ENCODE results near the gene KPNA6.
A peak's percentile ranks its signal among the peaks of the same experiment; 100 is the strongest.
"Not testable (repeated sequence)": the region's sequence is repeated elsewhere in the genome, so short reads cannot be mapped to it uniquely, and the experiment has no call there.

The KPNA6 gene

GRCh38 chr1:32107742-32108661 lies at the start of gene KPNA6:
Gene KPNA6, plus strand, starts transcription at chr1:32108056. Its CDS starts 75 bp downstream, at chr1:32108131.
- DNase-seq, result peak; percentile 86 to 94 (median 91)

GRCh38 chr1:32060914-32061313 lies 46.9 kb upstream of the KPNA6 start:
- DNase-seq, result no peak

DNA sequence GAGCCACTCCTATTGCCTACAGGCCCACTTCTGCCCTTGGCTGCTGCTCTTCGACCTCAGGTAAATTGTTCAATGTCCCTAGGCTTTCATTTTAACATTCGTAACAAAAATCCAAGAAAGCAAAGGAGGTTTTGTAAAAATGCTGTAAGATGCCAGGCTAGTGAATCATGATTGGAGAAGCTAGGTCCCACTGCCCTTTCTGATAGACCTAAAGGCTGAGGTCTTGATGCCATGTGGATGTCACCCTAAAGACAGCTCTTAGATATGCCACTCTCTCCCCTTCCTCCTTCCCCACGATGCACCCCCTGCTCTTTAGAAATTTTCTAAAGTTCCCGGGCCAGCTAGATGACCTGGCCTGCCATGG lies 45.0 kb upstream of the KPNA6 start:
- no peak for DNase-seq

DNA sequence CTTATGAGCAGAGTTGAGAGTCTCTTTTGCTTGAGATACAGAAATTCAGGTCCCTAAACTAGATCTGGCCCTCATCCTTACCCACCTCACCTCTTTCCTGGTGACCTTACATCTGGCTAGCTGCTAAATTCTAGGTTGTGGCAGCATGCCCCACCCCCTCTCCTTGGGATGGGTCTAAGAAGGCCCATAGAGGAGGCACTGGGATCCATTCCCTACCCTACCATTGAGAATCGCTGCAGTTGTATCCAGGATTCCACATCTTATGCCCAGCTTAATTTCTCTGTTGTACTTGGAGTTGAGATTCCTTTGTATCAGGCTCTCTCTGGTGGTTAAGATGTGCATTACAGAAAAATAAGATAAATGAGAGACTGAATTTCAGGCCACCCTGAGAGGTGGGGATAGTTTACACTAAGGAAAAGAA lies 44.6 kb upstream of the KPNA6 start:
- peak in 2 of 6 experiments; percentile 22 to 29 for DNase-seq

DNA sequence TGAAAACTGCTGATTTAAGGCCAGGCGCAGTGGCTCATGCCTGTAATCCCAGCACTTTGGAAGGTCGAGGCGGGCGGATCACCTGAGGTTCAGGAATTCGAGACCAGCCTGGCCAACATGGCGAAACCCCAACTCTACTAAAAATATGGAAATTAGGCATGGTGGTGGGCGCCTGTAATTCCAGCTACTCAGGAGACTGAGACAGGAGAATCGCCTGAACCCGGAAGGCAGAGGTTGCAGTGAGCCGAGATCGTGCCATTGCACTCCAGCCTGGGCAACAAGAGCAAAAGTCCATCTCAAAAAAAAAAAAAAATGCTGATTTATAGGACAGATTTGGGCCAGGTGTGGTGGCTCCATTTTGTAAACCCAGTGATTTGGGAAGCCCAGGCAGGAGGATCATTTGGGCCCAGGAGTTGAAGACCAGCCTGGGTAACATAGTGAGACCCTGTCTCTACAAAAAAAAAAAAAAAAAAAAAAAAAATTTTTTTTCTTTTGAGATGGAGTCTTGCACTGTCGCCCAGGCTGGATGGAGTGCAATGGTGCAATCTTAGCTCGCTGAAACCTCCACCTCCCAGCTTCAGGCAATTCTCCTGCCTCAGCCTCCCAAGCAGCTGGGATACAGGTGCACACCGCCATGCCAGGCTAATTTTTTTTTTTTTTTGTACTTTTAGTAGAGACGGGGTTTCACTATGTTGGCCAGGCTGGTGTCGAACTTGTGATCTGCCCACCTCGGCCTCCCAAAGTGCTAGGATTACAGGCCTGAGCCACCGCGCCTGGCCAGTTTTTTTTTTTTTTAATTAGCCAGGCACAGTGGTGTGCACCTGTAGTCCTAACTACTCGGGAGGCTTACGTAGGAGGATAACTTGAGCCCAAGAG lies 42.0 kb upstream of the KPNA6 start:
- DNase-seq, result not testable (repeated sequence)

DNA sequence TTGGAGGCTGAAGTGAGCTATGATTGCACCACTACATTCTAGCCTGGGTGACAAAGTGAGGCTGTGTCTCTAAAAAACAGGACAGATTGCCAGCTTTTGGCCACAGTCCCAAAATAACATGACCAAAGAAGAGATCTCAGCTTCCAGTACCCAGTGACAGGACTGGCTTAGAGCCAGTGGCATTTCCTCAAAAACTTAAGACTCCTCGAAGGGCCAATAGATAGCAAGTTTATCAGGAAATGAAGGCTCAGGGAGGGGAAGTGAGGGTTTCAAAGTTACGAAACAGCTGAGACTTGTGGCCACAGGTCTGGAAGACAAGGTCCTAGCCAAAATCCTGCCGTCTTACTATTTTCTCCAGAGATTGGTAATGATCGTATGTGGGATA lies 41.4 kb upstream of the KPNA6 start:
- DNase-seq, result peak in 2 of 6 experiments; percentile 11 to 18

DNA sequence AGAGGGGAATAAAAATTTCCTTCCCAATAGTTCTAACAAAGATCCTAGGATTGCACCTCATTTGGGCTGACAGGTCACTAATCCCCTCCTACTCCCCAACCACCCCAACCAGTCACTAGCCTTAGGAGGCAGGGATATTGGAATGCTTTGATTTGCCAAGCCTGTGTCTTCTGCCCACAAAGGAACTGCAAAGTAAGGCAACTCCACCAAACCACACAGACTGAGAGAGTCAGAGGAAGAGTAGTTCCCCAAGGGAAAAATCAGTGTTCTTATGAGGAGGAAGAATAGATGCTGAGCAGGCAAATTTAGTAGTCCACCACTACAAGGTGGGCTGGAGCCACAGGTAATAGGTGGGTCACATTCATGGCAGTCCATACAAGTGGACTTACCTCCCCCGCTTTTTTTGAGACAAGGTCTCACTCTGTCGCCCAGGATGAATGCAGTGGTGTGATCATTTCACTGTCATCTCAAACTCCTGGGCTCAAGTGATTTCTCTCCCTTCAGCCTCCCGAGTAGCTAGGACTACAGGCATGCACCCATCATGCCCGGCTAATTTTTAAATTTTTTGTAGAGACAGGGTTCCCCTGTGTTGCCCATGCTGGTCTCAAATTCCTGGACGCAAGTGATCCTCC lies 38.8 kb upstream of the KPNA6 start:
- no peak for DNase-seq

DNA sequence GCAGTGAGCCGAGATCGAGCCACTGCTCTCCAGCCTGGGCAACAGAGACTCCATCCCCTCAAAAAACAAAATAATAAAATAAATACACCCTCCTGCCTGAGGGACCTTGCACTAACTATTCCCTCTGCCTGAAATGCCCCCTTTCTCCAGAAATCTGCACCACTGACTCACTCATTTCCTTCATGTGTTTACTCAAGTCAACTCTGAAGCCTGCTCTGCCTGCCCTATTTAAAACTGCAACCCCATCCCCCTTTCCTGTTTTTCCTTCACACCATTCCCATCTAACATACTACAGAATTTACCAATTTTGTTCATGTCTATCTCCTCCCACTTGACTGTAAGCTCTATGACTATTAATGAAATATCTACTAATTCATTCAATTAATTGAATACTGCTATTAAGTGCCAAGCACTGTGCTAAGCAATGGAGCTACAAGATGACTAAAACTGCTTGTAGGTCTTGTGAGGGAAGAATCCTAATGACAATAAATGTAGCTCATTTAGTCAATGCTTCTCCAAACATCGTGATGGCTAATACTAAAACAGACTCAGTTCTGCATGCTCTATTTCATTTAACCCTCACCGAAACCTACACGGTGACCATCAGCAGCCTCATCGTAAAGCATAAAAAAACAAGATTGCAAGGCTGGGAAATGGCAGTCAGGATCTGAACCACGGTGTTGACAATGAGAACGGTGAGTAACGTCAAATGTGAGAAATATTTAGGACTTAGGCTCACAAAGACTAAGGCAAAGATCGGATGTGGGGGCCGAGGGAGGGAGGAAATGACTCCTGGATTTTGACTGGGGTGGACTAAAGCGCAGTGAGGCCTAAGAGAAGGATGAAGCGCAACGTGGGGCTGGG lies 35.9 kb upstream of the KPNA6 start:
- DNase-seq, result no peak

- peak; percentile 90 to 99 (median 96) for DNase-seq
Observed at GRCh38 chr1:32072622-32073298, 35.1 kb upstream of the KPNA6 start, which contains the start of gene TMEM39B. Gene TMEM39B, plus strand, starts transcription at chr1:32072939. Its CDS starts 109 bp downstream, at chr1:32073048.

DNA sequence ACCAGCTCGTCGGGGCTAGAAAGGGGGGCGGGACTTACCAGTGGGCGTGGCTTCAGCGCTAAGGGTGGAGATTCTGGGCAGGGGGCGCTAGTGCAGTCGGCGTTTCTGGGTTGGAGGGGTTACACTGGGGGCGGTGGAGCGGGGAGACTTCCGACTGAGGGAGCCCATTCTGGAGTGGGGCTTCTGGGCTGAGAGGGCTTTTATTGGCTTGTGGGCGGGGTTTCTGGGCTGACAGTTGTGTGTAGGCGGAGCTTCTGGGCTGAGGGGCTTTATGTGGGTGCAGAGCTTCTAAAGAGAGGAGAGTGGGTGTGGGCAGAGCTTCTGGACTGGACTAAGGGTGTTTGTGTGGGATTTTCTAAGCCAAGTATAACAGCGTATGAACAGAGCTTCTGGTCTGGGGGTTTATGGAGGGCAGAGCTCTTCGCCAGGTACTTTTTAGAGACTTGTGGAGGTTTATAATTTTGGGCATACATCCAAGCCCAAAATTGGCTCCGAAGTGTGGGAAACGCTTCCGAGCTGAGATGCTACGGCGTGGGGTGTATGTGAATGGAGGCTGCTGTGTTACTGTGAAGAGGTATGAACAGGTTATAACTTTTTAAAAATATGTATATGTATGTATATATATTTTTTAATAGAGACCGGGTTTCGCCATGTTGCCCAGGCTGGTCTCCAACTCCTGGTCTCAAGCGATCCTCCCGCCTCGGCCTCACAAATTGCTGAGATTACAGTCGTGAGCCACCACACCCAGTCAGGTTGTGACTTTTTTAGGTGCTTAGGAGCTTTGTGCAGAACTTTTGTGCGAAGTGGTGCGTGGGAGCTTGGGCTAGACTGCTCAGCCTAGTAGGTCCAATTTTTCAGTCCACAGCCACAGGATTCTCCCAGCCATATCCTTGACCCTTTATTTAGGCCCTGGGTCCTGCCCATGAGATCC lies 34.3 kb upstream of the KPNA6 start:
- DNase-seq, result no peak

DNA sequence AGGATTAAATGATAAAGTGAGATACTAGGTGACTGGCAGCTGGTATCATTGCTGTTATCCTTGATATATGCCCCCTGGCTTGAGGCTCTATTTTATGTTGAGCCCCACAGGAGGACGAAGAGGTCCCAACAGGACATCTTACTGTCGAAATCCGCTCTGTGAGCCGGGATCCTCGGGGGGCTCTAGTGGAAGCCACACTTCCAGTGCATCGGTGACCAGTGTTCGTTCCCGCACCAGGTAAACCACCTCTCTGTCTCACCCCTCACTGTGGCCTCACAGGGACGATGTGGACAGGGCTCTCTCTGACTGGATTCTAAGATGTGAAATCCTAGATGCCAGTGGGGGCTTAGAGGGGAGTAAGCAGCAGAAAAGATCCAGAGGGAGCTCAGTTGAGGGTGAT lies 33.0 kb upstream of the KPNA6 start:
- DNase-seq, result no peak

GRCh38 chr1:32077451-32077850 lies 30.4 kb upstream of the KPNA6 start:
- DNase-seq, result no peak

- DNase-seq, result no peak
Observed at GRCh38 chr1:32082022-32082421, 25.8 kb upstream of the KPNA6 start.

GRCh38 chr1:32086381-32086780 lies 21.5 kb upstream of the KPNA6 start:
- DNase-seq, result not testable (repeated sequence)

GRCh38 chr1:32091176-32091575 lies 16.7 kb upstream of the KPNA6 start:
- no peak for DNase-seq

DNA sequence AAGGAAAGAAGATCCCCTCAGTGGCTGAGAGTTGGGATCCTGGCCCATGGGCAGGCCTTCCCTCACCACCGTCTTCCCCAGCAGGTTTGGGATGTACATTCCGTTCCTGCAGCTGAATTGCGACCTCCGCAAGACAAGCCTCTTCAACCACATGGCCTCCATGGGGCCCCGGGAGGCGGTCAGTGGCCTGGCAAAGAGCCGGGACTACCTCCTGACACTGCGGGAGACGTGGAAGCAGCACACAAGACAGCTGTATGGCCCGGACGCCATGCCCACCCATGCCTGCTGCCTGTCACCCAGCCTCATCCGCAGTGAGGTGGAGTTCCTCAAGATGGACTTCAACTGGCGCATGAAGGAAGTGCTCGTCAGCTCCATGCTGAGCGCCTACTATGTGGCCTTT lies 16.3 kb upstream of the KPNA6 start:
- no peak for DNase-seq

DNA sequence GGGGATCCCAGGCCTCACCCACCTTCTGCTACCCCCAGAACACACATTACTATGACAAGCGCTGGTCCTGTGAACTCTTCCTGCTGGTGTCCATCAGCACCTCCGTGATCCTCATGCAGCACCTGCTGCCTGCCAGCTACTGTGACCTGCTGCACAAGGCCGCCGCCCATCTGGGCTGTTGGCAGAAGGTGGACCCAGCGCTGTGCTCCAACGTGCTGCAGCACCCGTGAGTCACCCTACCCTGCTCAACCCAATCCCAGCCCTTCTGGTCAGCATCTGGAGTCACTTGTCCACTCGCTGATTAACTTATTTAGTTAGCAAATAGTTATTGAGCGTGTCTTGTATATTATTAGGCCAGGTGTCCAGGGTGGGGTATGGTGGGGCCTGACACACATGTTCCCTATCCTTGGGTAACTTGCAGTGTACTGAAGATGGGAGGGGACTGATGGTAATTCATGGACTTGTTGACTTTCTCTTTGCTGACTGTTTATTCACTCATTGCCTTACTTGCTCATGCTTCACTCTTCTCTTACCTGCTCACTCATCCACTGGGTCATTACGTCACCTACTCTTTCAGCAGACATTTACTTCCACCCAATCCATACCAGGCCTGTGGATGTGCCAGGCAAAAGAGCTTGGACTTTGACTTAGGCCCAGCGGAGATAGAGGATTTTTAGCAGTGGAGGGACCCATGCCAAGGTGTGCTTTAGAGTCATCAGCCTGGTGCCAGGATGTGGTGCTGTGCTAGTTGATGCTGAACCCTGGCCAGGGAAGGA lies 12.9 kb upstream of the KPNA6 start:
- DNase-seq, result no peak

DNA sequence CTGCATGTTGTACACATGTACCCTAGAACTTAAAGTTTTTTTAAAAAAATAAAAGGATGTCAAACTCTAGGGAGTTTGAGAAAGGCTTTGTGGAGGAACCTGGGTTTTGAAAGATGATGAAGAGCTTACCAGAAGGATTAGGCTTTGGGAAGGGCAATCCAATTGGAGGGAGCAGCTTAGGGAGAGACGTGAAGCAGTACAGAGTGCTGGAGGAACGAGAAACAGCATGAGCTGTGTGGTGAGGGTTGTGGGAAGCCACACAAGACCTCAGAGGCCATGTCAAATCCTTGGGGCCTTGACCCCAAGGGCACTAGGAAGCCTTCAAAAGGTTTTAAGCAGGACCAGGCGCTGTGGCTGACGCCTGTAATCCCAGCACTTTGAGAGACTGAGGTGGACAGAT lies 8.4 kb upstream of the KPNA6 start:
- no peak for DNase-seq

DNA sequence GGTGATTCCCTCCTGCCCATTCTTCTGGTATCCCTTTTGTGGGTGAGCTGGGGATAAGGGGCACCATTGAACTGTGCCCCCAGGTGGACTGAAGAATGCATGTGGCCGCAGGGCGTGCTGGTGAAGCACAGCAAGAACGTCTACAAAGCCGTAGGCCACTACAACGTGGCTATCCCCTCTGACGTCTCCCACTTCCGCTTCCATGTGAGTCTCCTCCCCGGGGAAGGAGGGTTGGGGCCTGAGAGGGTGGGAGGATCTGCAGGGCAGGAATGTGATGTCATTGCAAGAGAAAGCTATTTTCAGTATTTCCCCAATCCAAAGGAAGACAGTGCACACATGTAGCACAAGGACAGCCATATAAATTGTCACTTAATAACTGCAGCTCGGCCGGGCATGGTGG lies 7.5 kb upstream of the KPNA6 start:
- no peak for DNase-seq
